Activated CD8-positive, alpha-beta memory T cell treated with anti-CD3 and anti-CD28 coated beads for 36 hours (primary cell): ENCODE measurements around the gene LRPAP1. TPM values are rescaled to one million over a fixed set of nuclear protein-coding genes. Genes with fewer than 3 reads are reported as not detected.
"Not testable (repeated sequence)": the region's sequence is repeated elsewhere in the genome, so short reads cannot be mapped to it uniquely, and the experiment has no call there.

Experiments used
- CTCF ChIA-PET: fragments of 350-600 bp; sonication (Branson Sonifier 250); formaldehyde crosslinking; loops from one replicate; lab custom pipeline; 2021; ENCODE audit warnings: antibody characterized with exemption; lab: Charles Lee
- POLR2A ChIA-PET: fragments of 350-600 bp; sonication (Branson Sonifier 250); formaldehyde crosslinking; loops from one replicate; lab custom pipeline; 2021; ENCODE audit warnings: antibody characterized with exemption; lab: Charles Lee
- total RNA-seq, 2 experiments: library from RNA; stranded (reverse); gene quantifications; one replicate each; pipeline ENCODE4 v1.2.3, GENCODE V29; 2021

The LRPAP1 gene
- total RNA-seq, 2 experiments from 2014 or later: 87.5 to 90.1 TPM

DNA sequence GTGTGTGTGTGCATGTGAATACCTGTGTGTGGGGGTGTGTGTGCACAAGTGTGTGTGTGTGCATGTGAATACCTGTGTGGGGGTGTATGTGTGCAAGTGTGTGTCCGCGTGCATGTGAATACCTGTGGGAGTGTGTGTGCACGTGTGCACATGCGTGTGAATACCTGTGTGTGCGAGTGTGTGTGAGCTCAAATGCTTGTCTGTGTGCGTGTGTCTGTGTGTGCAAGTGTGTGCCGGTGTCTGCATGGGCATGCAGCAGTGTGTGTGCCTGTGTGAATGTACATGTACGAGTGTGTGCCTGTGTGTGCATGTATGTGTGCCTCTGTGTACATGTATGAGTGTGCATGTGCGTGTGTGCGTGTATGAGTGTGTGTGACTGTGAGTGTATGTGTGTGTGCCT is 64.1 kb downstream of the LRPAP1 start:
- ChIA-PET POLR2A (no interaction called here), CTCF (no interaction called here)

DNA sequence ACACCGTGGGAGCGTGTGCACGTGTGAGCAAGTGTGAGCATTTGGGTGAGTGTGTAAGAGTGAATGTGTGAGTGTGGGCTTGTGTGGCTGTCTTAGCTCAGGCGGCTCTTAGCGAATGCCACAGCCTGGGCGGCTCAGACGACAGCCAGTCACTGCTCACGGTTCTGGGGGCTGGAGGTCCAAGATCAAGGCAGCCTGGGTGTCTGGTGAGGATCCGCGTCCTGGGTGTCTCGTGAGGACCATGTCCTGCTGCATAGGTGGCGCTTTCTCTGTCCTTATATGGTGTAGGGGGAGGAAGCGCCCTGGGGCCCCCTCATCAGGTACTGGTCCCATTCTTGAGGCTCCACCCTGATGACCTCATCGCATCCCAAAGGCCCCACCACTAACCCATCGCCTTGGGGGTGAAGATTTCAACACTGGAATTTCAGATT is 64.6 kb downstream of the LRPAP1 start:
- CTCF ChIA-PET: no interaction called here
- POLR2A ChIA-PET: no interaction called here

DNA sequence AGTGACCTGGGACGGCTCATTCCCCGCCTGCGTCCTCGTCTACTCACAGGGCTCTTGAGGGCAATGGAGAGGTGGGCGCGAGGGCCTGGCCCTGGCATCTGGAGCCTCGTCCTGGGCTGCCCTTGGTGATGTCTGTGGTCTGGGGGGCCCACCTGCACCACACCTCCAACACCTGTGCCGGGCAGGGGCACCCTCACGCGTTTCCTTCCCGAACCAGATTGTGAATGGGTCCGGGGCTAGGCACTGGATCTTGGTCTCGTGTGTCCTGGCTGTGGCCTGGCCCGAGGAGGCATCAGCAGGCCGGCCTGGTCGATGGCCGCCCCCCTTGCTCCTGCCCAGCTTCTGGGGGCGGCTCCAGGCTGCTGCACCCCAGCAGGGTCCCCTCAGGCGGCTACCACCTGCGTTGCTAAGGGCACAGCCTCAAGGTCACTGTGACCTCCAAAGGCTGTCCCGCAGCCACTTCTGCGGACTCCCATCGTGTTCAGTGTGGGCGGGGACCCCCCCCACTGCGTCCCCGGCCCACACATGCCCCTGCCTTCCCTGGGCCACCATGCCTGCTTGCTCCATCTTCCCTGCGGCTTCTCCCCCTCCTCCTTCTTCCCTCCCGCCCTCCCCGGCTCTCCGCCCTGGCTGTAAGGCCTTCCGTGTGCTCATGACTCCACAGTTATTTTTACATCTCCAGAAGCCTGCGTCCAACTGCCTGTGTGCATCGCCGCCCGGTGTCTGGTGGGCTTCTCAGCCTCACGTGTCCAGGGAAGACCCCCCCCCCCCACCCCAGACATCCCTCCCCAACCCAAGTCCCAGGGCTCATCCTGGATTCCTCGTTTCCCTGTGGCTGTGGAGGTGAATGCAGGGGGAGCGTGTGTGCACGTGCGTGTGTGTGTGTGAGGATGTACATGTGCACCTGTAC is 65.3 kb downstream of the LRPAP1 start:
- CTCF ChIA-PET: no interaction called here
- POLR2A ChIA-PET: no interaction called here

DNA sequence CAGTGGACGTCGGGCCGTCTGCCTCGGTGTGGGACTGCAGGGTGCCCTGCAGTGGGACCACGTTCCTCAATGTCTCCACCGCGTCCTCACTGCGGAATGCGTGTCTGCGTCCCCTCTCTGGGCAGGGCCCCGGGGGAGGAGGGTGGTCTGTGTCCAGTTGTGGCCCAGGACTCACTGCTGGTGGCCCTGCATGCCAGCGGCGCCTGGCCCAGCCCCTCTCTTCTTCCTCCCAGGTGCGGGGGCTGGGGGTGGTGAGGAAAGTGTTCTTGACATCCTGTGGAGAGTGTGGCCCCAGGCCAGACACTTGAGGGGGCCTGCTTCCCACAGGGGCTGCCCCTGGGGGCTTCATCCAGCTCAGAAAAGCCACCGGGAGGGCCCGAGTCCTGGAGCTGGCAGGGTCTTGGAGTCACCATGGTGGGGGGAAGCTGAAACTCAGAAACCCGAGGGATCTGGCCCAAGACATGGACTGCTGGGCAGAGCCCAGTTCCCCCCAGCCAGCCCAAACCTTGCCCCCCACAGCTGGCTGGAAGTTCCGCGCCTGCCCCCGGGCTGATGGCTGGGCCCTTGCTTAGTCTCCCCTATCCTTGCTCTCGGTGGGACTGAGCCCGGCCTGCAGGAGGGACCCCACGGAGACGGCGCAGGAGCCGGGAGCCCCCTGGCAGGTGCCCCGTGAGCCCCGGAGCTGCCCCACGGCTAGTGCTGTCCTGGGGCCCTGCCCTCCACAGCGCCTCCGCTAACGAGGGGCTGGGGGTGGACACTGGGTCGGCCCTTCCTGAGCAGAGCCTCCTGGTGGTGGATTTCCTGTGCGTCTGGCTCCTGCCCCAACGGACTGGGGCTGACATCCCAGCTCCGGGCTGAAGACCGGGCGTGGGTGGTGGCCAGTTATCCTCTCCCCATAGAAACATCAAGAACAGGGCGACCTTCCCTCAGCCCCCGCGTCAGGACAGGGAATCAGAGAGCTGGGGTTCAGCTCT is 66.2 kb downstream of the LRPAP1 start:
- ChIA-PET POLR2A (no interaction called here), CTCF (no interaction called here)

DNA sequence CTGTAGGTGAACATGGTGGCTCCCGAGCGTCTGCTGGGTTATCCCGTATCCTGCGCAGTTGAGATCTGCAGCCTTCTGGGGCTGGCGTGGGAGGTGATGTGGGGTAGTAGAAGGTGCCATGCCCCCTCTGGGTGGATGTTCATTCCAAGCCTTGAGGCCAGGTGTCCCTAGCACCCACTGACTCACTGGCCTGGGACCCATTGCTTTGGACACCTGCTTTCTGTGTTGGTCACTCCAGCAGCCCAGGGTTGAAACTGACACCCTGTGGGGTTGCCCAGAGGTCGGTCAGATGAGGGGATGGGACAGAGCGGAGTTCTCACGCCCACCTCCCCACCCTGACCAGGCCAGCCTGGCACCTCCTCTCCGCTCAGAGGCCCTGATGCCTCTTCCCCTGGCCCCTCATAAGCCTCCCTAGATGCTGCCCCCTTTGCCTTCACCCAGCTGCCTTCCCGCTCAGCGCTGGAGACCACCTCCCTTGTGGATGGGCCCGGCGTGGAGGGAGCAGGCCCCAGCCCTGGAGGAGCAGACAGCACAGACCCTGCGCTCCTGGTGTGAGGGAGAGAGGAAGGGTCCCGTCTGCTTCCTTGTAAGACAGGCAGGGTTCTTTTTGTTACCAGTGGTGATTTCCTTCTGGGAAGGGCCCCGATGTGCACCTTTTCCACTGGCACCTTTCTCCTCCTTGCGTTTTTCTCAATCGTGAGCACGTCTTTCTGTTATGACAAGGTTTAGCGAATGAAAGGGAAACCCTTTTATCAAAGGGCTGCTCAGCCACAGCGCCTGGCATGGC is 67.1 kb downstream of the LRPAP1 start:
- CTCF ChIA-PET: no interaction called here

DNA sequence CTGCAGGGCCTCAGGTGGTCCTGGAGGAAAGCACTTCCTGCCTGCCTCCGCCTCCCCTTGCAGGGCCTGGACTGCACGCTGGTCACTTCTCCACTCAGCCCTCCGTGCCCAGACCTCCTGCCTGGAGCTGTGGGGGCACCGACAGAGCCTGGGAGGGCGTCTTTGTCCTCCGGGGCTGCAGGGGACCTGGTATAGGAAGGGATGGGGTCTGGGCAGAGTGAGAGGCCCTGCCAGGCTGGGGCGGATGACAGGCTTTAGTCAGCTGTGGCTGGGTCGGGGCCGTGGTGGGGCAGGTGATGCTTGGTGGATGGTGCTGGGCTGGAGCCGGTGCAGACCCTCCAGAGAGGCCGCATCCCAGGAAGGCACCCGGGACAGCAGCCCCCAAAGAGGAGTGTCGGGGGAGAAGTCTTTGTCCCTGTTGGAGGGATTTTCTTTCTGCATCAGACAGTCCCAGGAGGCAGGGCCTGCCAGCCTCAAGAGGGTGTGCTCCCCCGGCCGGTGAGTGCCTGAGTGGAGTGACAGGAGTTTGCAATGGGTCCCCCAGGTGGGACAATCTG is 67.8 kb downstream of the LRPAP1 start:
- ChIA-PET CTCF (no interaction called here), POLR2A (no interaction called here)

More for the DNA sequence above, 67.1 kb downstream of the LRPAP1 start:
- POLR2A ChIA-PET: no interaction called here

DNA sequence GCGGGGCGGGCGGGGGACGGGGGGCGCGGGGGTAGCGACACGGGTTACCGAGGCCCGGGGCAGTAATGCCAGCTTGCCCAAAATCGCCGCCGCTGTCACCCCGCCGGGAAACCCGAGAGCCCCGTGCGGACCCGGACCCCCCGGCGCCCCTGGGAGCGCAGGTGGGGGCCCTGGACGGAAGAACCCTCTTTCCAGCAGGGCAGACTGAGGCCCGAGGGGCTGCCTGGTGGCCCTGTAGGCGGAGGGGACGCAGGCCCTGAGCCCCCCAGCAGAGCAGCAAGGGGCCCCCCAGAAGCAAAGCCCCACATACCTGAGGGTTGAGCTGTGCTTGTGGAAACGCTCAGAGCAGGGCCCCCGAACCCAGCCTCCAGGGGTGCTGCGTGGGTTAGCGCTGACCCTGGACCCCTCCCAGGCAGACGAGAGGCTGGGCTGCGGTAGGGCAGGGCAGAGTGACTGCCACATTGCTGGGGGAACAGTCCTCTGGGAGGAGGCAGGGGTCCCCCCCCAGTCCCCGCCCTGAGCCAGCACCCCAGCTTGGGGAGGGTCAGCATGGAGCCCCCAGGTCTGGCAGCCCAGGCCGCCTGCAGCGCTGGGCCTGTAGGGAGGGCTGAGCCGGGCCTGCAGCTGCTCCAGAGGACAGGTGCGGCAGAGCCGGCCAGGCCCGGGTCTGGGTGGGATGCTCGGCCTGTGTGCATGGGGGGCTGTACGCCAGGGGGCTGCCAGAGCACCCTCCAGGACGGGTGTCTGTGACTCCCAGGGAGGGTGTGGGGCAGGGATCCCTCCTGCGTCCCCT is 68.5 kb downstream of the LRPAP1 start:
- ChIA-PET CTCF (interaction anchor here (0.7 kb wide), 1 partner anchor 19 kb away, joined by 3 read pairs; no protein-coding TSS in a partner anchor), POLR2A (no interaction called here)

DNA sequence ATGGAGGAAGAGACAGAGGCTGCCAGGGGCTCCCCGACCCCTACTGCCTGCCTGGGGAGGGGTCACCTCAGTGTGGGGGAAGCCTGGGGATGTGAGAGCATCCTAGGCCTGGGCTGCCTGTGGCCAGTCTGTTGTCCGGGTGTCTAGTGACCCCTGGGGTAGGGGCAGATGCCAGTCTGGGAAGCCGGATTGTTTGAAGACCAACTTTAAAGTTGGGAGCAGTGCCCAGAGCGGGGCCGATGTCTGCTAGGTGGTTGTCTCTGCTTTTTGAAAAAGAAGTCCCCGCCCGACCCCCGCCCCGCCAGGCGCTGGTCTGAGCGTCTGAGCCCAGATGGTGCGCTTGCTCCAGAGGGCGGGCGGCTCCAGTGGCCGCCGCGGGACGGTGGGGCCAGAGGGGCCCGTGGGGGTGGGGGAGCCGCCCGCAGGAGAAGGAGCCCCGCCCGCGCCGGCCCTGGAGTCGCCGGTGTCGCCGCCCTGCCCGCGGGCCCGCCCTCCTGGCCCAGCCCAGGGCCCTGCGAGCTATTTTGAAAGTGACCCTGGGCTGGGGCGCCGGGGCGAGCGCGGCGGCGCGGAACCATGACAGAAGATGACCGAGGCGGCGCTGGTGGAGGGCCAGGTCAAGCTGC is 69.3 kb downstream of the LRPAP1 start, which contains the start of gene DOK7:
DOK7 (plus strand) TSS at position 517 of the 626 bp plus-strand sequence; CDS start at position 587, 70 bp downstream.
- ChIA-PET CTCF (interaction anchor here (0.7 kb wide), 1 partner anchor 18 kb away, joined by 3 read pairs; no protein-coding TSS in a partner anchor), POLR2A (no interaction called here)

DNA sequence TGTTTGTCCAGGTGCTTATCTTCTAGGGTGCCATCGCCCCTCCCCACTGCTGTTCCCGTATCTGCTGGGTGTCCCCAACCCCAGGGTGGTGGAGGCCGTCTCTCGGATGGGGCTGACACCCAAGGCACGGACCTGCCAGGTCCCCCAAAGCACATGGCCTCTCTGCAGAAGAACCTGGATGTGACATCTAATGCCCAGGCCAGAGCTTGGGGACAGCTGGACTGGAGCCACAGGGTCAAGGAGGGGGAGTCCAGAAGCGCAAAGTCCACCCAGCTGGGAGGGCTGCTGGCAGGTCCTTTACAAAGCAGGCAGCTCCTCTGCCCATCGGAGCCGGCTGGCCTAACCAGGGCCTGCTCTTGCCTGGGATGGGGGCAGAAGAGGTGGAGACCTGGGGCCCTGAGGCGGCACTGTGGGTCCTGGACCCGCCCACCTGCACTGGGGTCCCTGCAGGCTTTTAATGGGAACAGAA is 69.9 kb downstream of the LRPAP1 start:
- ChIA-PET POLR2A (no interaction called here), CTCF (no interaction called here)

DNA sequence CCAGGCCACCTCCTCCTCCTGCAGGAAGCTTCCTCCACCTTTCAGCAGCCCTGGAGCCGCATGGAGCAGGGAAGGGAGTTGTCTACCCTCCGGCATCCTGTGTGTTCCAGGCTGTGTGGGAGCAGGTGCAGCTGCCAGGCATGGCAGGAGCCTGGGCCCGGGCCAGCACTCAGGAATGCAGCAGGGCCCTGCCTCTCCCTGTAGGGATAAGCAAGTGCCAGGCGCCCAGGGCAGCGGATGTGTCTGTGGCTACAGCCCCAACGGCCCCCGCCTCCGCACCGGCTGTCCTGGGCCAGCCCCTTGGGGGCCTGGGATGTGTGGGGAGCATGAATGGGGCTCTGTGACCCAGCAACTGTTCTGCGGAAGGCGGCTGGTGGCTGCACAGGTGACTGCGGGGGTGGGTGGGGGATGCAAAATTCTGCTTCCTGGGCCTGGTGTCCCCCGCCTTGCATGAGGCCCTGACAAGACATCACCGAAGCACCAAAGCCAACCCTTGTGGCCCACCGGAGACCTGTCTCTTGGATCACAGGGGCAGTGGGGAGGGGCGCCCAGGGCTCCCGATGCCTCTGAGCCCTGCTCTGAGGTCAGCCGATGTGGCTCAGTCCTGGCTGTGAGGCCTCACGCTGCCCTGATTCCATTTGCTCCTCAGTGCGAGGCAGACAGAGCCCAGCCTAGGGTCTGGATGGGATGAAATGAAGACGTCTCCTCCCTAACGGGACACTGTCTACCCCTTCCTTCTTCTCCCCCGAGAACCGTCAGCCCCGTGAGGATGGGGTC is 70.5 kb downstream of the LRPAP1 start:
- CTCF ChIA-PET: no interaction called here
- POLR2A ChIA-PET: no interaction called here

DNA sequence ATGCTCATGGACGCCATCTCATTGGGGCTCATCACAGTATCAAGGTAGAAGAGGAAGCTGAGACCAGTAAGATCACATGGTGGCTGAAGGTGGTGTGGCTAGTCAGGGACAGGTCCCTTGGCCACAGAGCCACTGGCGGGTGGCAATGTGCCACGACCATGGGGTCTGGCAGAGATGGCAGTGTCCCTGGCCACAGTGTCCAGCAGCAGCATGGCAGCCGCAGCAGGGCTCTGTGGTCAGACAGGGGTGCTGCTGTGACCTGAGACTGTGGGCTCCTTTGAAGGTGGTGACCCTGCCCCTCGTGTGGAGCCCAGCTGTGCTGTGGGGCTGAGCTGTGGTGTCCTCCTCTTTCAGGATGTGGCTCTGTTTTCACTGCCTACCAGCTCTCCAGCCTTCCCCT is 71.3 kb downstream of the LRPAP1 start:
- ChIA-PET CTCF (no interaction called here), POLR2A (no interaction called here)

DNA sequence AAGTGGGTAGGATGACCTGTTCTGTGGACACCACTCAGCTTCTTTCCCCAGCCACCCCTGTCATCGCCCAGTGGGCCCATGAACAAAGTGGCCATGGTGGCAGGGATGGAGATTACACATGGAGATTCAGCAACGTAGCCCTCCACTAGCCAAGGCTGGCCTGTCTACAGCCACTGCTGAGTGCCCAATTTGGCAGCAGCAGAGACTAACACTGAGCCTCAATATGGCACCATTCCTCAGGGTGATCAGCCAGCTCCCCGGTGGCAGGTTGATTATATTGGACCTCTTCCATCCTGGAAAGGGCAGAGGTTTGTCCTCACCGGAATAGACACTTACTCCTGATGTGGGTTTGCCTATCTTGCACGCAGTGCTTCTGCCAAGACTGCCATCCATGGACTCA is 73.1 kb downstream of the LRPAP1 start:
- CTCF ChIA-PET, POLR2A ChIA-PET: not testable (repeated sequence)

DNA sequence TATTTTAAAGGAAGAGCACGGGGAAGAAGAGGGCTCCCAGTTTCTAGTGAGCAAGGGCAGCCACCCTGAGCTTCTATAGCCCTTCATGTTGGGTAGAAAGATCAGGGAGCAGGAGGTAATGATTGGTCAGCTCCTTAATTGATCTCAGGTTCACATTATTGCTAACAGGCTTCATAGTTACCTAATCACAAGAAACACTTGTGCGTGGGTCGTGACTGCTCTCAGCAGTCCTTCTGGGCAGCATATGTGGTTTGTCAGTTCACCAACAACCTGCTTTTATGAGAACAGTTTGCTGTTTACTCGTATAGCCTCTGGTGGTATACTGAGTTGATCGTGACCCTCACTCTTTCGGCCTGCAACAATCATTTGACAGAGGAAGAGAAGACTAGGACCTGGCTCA is 73.9 kb downstream of the LRPAP1 start:
- CTCF ChIA-PET: no interaction called here
- POLR2A ChIA-PET: no interaction called here

DNA sequence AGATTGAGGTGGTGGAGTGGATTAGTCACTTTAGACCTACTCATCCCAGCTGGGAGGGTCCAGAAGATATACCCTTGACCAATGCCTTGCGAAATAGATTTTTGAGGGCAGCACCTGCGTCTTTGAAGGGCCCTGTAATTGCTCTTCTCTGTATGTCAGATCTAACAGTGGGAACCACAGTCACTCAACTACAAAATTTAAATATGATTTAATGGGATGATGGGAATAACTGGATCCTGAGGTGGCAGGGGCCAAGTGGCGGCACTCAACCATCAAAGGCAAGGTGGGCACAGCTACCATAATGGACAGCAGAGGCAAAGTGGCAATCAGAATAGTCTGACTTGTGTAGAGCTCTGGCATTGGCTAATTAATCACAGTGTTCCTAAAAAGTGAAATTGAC is 76.6 kb downstream of the LRPAP1 start:
- CTCF ChIA-PET, POLR2A ChIA-PET: not testable (repeated sequence)
